ENCODE measurements around the gene ATG14.
"Not testable (repeated sequence)": the region's sequence is repeated elsewhere in the genome, so short reads cannot be mapped to it uniquely, and the experiment has no call there.

The ATG14 gene

GRCh38 chr14:55430024-55430690 is 18.5 kb upstream of the ATG14 start:
- DNase-seq (ENCODE audit: low read depth): peak; percentile 68
- no peak overlapping the region for H3K4me3 ChIP-seq (ENCODE audit: low read depth, low read length)
- peak; percentile 36; the same call in 1 of the 2 replicates for TF ChIP-seq MAX (IDR thresholded peaks at IDR 0.05; ENCODE audit: low read depth, low read length)
- 0 out of 2 replicates have a peak, but pooled peaks have one; percentile 17 for TF ChIP-seq MYC (IDR thresholded peaks at IDR 0.05; ENCODE audit: low read depth, low read length)
- peak; percentile 7 for TF ChIP-seq CTCF (IDR thresholded peaks at IDR 0.05; ENCODE audit: low read depth, low read length)
- no peak for TF ChIP-seq POLR2A (IDR thresholded peaks at IDR 0.05; ENCODE audit: extremely low read depth, insufficient read length)

GRCh38 chr14:55427439-55427838 is 15.8 kb upstream of the ATG14 start:
- no peak for DNase-seq (ENCODE audit: low read depth)
- H3K4me3 ChIP-seq (ENCODE audit: low read depth, low read length): no peak overlapping the region
- TF ChIP-seq CTCF (IDR thresholded peaks at IDR 0.05; ENCODE audit: low read depth, low read length) (no peak), MYC (IDR thresholded peaks at IDR 0.05; ENCODE audit: low read depth, low read length) (no peak)

- H3K4me3 ChIP-seq (ENCODE audit: low read depth, low read length): no peak overlapping the region
- no peak for TF ChIP-seq CTCF (IDR thresholded peaks at IDR 0.05; ENCODE audit: low read depth, low read length)
- no peak for TF ChIP-seq MAX (IDR thresholded peaks at IDR 0.05; ENCODE audit: low read depth, low read length)
- no peak for TF ChIP-seq MYC (IDR thresholded peaks at IDR 0.05; ENCODE audit: low read depth, low read length)
- no peak for TF ChIP-seq POLR2A (IDR thresholded peaks at IDR 0.05; ENCODE audit: extremely low read depth, insufficient read length)
- DNase-seq (ENCODE audit: low read depth): no peak
These were observed 15.3 kb upstream of the ATG14 start for GRCh38 chr14:55426891-55427290.

GRCh38 chr14:55425091-55425490 is 13.5 kb upstream of the ATG14 start:
- TF ChIP-seq MYC (IDR thresholded peaks at IDR 0.05; ENCODE audit: low read depth, low read length): no peak
- TF ChIP-seq CTCF (IDR thresholded peaks at IDR 0.05; ENCODE audit: low read depth, low read length): no peak
- TF ChIP-seq POLR2A (IDR thresholded peaks at IDR 0.05; ENCODE audit: extremely low read depth, insufficient read length): no peak
- TF ChIP-seq MAX (IDR thresholded peaks at IDR 0.05; ENCODE audit: low read depth, low read length): no peak
- no peak for DNase-seq (ENCODE audit: low read depth)
- H3K4me3 ChIP-seq (ENCODE audit: low read depth, low read length): no peak overlapping the region

- no peak for DNase-seq (ENCODE audit: low read depth)
- TF ChIP-seq POLR2A (IDR thresholded peaks at IDR 0.05; ENCODE audit: extremely low read depth, insufficient read length): no peak
- no peak for TF ChIP-seq MYC (IDR thresholded peaks at IDR 0.05; ENCODE audit: low read depth, low read length)
- no peak for TF ChIP-seq MAX (IDR thresholded peaks at IDR 0.05; ENCODE audit: low read depth, low read length)
- no peak for TF ChIP-seq CTCF (IDR thresholded peaks at IDR 0.05; ENCODE audit: low read depth, low read length)
These were observed 12.3 kb upstream of the ATG14 start for GRCh38 chr14:55423969-55424368.

GRCh38 chr14:55422338-55422737 is 10.7 kb upstream of the ATG14 start:
- DNase-seq (ENCODE audit: low read depth); H3K4me3 ChIP-seq (ENCODE audit: low read depth, low read length): not testable (repeated sequence)

More at GRCh38 chr14:55423969-55424368, 12.3 kb upstream of the ATG14 start:
- no peak overlapping the region for H3K4me3 ChIP-seq (ENCODE audit: low read depth, low read length)

All from NB4 (cell line).